ENCODE results near the gene ART5. TPM values are rescaled to one million over a fixed set of nuclear protein-coding genes. Genes with fewer than 3 reads are reported as not detected.

The ART5 gene
- total RNA-seq, 1 donor from 2014 or later = 3.2 TPM

DNA sequence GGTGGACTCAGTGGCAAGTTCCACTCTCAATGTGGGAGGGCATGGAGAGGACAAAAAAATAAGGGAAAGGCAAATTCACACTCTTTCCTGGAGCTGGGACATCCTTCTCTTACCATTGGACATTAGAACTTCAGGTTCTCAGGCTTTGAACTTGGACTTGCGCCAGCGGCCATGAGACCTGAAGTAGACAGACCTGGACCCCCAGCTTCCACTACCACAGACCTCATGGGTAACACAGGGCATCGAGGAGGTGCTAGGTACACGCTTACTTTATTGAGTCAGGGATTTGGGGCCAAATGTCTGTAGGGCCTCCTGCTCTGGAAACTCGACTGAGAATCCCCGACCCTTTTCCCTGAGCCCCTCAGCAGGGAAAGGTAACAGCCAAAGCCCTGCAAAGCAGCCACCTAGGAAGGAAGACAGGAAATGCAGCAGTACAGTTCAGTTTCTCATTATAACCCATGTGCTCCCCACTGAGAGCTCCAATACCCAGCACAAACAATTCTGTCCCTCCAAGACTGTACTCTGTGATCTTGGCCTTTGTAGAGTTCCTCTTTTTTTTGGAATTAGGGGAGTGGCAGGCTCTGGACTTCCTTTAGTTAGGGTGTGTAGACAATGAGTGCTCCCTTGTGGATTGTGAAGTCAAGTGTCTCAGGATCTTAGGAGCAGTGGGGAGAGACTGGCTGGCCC is 23.7 kb upstream of the ART5 start:
- intact Hi-C loops (cut with DNase I) = no loop called here
- Histone ChIP-seq H3K4me1 (no peaks in the 10 kb centered on the region), H3K4me3 (no peak overlapping the region), H3K36me3 (peaks cover 0 to 34% of the 10 kb centered on the region in 2 donors), H3K27ac (no peak overlapping the region), H3K27me3 (no peaks in the 10 kb centered on the region), H3K9me3 (no peaks in the 10 kb centered on the region)
- TF ChIP-seq POLR2AphosphoS5 (IDR thresholded peaks at IDR 0.05; ENCODE audit: insufficient read depth in 1 of 2, low read depth in 1 of 2) (no peak), POLR2A (IDR thresholded peaks at IDR 0.05) (no peak)
- TF ChIP-seq, protein P1, sequence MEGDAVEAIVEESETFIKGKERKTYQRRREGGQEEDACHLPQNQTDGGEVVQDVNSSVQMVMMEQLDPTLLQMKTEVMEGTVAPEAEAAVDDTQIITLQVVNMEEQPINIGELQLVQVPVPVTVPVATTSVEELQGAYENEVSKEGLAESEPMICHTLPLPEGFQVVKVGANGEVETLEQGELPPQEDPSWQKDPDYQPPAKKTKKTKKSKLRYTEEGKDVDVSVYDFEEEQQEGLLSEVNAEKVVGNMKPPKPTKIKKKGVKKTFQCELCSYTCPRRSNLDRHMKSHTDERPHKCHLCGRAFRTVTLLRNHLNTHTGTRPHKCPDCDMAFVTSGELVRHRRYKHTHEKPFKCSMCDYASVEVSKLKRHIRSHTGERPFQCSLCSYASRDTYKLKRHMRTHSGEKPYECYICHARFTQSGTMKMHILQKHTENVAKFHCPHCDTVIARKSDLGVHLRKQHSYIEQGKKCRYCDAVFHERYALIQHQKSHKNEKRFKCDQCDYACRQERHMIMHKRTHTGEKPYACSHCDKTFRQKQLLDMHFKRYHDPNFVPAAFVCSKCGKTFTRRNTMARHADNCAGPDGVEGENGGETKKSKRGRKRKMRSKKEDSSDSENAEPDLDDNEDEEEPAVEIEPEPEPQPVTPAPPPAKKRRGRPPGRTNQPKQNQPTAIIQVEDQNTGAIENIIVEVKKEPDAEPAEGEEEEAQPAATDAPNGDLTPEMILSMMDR (IDR thresholded peaks at IDR 0.05) = no peak
- DNase-seq (ENCODE audit: extremely low spot score in 2 of 2) = no peak

- no peaks in the 10 kb centered on the region for H3K27me3 ChIP-seq
- no peak for DNase-seq (ENCODE audit: extremely low spot score in 2 of 2)
- no peak overlapping the region for H3K27ac ChIP-seq
- TF ChIP-seq, protein P1 (IDR thresholded peaks at IDR 0.05) = no peak
- TF ChIP-seq POLR2AphosphoS5 (IDR thresholded peaks at IDR 0.05; ENCODE audit: insufficient read depth in 1 of 2, low read depth in 1 of 2) (no peak), POLR2A (IDR thresholded peaks at IDR 0.05) (no peak)
- H3K4me1 ChIP-seq = no peaks in the 10 kb centered on the region
- intact Hi-C loops (cut with DNase I) = no loop called here
- peaks cover 0 to 25% of the 10 kb centered on the region in 2 donors for H3K36me3 ChIP-seq
- no peaks in the 10 kb centered on the region for H3K9me3 ChIP-seq
- no peak overlapping the region for H3K4me3 ChIP-seq
These were observed 22.3 kb upstream of the ART5 start for GRCh38 chr11:3664032-3664630.

DNA sequence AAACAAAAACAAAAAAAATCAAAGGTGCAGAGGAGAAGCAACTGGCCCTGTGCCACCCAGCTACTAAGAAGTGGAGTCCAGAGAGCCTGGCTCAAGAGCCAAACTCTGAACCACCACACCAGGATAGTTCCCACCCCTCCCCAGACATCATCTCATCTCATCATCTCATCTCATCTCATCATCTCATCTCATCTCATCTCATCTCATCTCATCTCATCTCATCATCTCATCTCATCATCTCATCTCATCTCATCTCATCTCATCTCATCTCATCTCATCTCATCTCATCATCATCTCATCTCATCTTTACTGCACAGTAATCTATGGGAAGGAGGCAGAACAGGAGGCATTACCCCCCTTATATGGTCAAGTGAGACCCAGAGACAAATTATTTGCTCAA is 21.1 kb upstream of the ART5 start:
- Histone ChIP-seq H3K36me3 (peaks cover 0 to 17% of the 10 kb centered on the region in 2 donors), H3K4me3 (no peak overlapping the region), H3K27me3 (no peaks in the 10 kb centered on the region), H3K27ac (no peak overlapping the region), H3K9me3 (no peaks in the 10 kb centered on the region), H3K4me1 (no peaks in the 10 kb centered on the region)
- no peak for DNase-seq (ENCODE audit: extremely low spot score in 2 of 2)
- intact Hi-C loops (cut with DNase I) = no loop called here
- TF ChIP-seq POLR2AphosphoS5 (IDR thresholded peaks at IDR 0.05; ENCODE audit: insufficient read depth in 1 of 2, low read depth in 1 of 2) (no peak), POLR2A (IDR thresholded peaks at IDR 0.05) (no peak)
- TF ChIP-seq, protein P1 (IDR thresholded peaks at IDR 0.05) = no peak

DNA sequence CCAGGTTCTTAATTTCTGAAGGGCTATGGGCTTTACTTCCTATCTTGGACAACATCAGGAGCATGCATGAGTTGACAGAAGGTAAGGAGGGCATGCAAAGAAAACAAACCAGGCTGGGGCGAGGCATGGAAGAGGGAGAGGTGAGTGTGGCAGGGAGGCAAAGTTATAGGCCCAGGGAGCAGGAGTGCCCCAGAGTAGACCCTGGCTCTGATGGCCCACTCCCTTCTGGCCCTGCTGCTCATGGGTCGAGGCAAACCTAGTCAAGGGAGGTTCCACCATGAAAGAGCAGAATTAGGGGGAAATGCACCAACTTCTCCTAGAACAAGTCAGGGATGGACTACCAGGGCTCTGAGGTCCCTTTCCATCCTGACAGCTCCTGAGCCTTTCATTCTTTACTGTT is 19.2 kb upstream of the ART5 start:
- Histone ChIP-seq H3K9me3 (no peaks in the 10 kb centered on the region), H3K36me3 (no peaks in the 10 kb centered on the region), H3K27ac (no peak overlapping the region), H3K27me3 (no peaks in the 10 kb centered on the region), H3K4me1 (no peaks in the 10 kb centered on the region), H3K4me3 (no peak overlapping the region)
- no peak for DNase-seq (ENCODE audit: extremely low spot score in 2 of 2)
- TF ChIP-seq, protein P1 (IDR thresholded peaks at IDR 0.05) = no peak
- no peak for TF ChIP-seq POLR2AphosphoS5 (IDR thresholded peaks at IDR 0.05; ENCODE audit: insufficient read depth in 1 of 2, low read depth in 1 of 2)
- no peak for TF ChIP-seq POLR2A (IDR thresholded peaks at IDR 0.05)
- intact Hi-C loops (cut with DNase I) = no loop called here

All from vagina (tissue), 2 donors.